Coronary artery (tissue), 2 donors: ENCODE measurements around the gene PPP1R15B.
A peak's percentile ranks its signal among the peaks of the same experiment; 100 is the strongest.

ENCODE experiments used
- DNase-seq: peaks from one replicate; pipeline ENCODE4 v3.0.0-alpha.2; 2017; ENCODE audit warnings: low spot score
- H3K27ac ChIP-seq, 2 donors: fragments of 200-600 bp; sonication (generic); one replicate each; pipeline ENCODE4 v1.5.1; 2016 to 2019
- H3K4me3 ChIP-seq: fragments of 200-600 bp; sonication (generic); 2 replicates; pipeline ENCODE4 v1.5.1; 2016; ENCODE audit warnings: mild to moderate bottlenecking, moderate library complexity
- CTCF ChIP-seq: fragments of 200-600 bp; sonication (generic); IDR thresholded peaks from one replicate; pipeline ENCODE4 v1.5.1; 2019; ENCODE audit warnings: antibody characterized with exemption

PPP1R15B gene

DNA sequence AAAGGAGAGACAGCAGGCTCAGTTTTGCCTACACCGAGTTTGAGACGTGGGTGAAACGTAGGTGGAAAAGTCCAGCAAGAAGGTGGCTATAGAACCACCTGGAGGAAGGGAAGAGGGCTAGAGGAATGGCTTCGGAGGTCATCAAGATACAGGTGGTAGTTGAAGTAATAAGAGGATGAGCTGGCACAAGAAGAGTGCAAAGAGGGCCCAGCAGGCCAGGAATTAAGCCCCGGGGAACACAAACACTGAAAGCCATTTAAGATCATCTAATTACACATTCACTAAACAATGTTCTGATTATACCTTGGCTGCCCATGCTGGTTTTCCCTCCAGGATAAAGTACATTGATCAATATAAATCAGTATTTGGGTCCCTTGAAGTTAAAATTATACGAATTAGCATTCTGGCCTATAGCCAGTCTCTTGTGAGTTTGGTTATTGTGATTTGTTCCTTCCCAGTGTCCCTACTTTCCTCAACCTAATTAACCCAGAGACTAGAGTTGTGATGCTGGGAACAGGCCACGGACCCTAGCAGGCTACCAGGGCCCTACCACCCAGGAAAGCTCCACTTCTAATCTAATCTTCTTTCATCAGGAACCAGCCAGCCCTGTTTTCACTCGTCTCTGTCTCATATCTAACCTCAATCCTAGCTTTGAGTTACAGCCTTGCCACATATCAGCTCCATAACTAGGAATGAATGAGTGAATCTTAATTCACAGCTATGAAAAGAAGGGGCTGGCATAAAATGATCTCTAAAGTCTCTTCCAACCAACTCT is 26.4 kb upstream of the PPP1R15B start:
- no peak for DNase-seq
- no peak for TF ChIP-seq CTCF
- Histone ChIP-seq H3K27ac (peak overlapping the region; percentile 63 to 90), H3K4me3 (no peak overlapping the region)

DNA sequence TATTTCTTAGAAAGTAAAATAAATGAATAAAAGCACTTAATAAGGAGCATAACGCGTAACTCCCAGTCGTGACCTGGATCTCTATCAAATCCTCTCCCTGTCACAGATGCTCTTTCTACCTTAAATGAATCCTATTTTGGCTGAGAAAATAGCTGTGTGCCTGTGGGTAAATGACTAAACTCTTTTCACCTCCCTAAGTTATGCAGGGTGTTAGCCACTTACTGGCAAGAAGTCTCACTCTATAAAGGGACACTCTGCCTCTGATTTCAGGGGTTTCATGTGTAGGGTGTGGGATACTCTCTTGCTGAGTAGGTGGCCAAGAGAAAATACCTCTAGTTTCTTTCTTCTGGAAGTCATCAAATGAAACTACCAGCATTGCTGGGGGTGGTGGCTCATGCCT is 24.3 kb upstream of the PPP1R15B start:
- DNase-seq = no peak
- no peak for TF ChIP-seq CTCF
- Histone ChIP-seq H3K27ac (peak overlapping the region in 1 of 2 donors; percentile 66), H3K4me3 (no peak overlapping the region)

GRCh38 chr1:204435381-204435831 is 23.8 kb upstream of the PPP1R15B start:
- peak overlapping the region in 1 of 2 donors; percentile 66 for H3K27ac ChIP-seq

GRCh38 chr1:204434116-204434755 is 22.6 kb upstream of the PPP1R15B start:
- Histone ChIP-seq H3K27ac (peak overlapping the region in 1 of 2 donors; percentile 27), H3K4me3 (no peak overlapping the region)
- no peak for TF ChIP-seq CTCF
- no peak for DNase-seq

More at GRCh38 chr1:204435381-204435831, 23.8 kb upstream of the PPP1R15B start:
- no peak for TF ChIP-seq CTCF
- DNase-seq = no peak
- no peak overlapping the region for H3K4me3 ChIP-seq

DNA sequence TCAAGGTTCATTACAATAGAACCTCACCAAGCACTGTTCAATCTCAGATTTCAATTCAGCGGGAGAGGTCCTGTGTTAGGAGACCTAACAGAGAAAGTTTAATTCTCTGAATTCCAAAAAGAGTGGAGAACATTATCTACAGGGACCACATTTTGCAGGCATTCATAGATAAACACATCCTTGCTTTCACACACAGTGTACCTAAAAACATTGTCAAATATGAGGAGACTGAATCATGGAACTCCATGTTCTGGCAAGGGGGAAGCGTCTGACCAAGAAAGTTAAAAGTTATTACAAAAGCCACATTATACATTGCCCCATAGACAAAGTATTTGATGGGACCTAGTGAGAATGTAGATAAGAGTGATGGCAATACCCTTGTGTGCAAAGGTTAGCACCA is 21.1 kb upstream of the PPP1R15B start:
- TF ChIP-seq CTCF = no peak
- H3K27ac ChIP-seq = no peak overlapping the region

DNA sequence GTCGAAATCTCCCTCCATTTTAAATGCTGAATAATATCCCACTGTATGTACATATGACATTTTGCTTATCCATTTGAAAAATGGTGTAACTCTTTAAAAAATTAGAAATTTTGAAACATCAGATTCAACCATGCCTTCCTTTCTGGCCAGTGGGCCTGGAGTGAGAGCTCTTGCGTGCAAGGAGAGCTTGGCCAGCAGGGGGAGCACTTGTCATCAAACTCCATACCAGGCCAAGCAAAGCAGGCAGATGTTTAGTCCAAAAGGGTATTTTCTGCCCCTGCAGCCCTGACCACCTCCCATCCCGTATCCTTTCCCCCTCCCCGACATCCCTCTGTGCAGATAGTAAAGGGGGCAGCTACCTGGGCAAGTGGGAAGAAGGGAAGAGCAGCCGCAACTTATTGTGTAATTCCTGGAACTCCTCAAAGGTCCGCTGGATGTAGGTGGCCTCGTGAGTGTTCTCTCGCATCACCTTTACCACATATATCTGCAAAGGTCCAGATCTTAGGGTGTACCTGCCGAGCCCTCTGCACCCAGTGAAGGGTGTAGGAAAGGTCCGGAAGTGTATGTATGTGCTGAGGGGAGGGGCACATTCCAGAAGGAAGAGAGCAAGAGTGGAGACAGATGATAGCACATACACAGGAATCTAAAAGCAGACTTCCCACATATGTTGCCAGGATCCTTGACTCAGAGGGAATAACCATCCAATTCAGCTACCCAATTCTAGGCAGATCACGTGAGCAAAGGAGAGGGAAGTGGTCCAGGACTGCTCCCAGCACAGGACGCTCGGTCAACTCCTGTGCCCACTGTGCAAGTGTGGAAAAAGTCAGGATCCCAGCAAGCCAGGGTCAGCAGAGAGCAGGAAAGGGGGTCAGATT is 19.9 kb upstream of the PPP1R15B start:
- Histone ChIP-seq H3K4me3 (no peak overlapping the region), H3K27ac (peak overlapping the region in 1 of 2 donors; percentile 48)
- TF ChIP-seq CTCF = peak; percentile 88
- DNase-seq = peak; percentile 80

More for the DNA sequence above, 21.1 kb upstream of the PPP1R15B start:
- H3K4me3 ChIP-seq = no peak overlapping the region
- DNase-seq = no peak
